Left renal pelvis (tissue), 4 donors: ENCODE measurements around the gene APLF. TPM values are rescaled to one million over a fixed set of nuclear protein-coding genes. Genes with fewer than 3 reads are reported as not detected.
"Not testable (repeated sequence)": the region's sequence is repeated elsewhere in the genome, so short reads cannot be mapped to it uniquely, and the experiment has no call there.

Experiments
- DNase-seq, 4 donors: peaks; one replicate each; pipeline ENCODE4 v3.0.0-alpha.2; 2013; ENCODE audit warnings: low read depth in 4 of 4, low spot score in 3 of 4
- polyA plus RNA-seq, 4 donors: library from polyadenylated mRNA; unstranded; fragments of 120-200 nt; gene quantifications; one replicate each; pipeline ENCODE4 v1.2.1, GENCODE V29; 2013; ENCODE audit not compliant: insufficient read length in 4 of 4

The APLF gene
- polyA plus RNA-seq, 4 donors = 1.9 to 4.9 (median 3.4) TPM

GRCh38 chr2:68526943-68527342, 59.6 kb downstream of the APLF start:
- not testable (repeated sequence) for DNase-seq

GRCh38 chr2:68527343-68528081, 60.1 kb downstream of the APLF start:
- DNase-seq = not testable (repeated sequence)

- not testable (repeated sequence) for DNase-seq
Measured at GRCh38 chr2:68529156-68529555, 61.8 kb downstream of the APLF start.

GRCh38 chr2:68529651-68530050, 62.3 kb downstream of the APLF start:
- not testable (repeated sequence) for DNase-seq

GRCh38 chr2:68536000-68536399, 68.6 kb downstream of the APLF start:
- no peak for DNase-seq

- no peak for DNase-seq
Measured at GRCh38 chr2:68537011-68537410, 69.6 kb downstream of the APLF start.

GRCh38 chr2:68537809-68538208, 70.4 kb downstream of the APLF start:
- no peak for DNase-seq

- no peak for DNase-seq
Measured at GRCh38 chr2:68544811-68545210, 77.4 kb downstream of the APLF start.

- DNase-seq = no peak
Measured at GRCh38 chr2:68548396-68548795, 81.0 kb downstream of the APLF start.

- DNase-seq = no peak
Measured at GRCh38 chr2:68553098-68553497, 85.7 kb downstream of the APLF start.

- not testable (repeated sequence) for DNase-seq
Measured at GRCh38 chr2:68555425-68556206, 88.2 kb downstream of the APLF start.

- no peak for DNase-seq
Measured at GRCh38 chr2:68556381-68556780, 89.0 kb downstream of the APLF start.

- no peak for DNase-seq
Measured at GRCh38 chr2:68558576-68558975, 91.2 kb downstream of the APLF start.

GRCh38 chr2:68559692-68560091, 92.3 kb downstream of the APLF start:
- DNase-seq = no peak

GRCh38 chr2:68560545-68560944, 93.2 kb downstream of the APLF start:
- no peak for DNase-seq

- DNase-seq = no peak
Measured at GRCh38 chr2:68561372-68561771, 94.0 kb downstream of the APLF start.

- no peak for DNase-seq
Measured at GRCh38 chr2:68562934-68563333, 95.5 kb downstream of the APLF start.

- DNase-seq = no peak
Measured at GRCh38 chr2:68564426-68564825, 97.0 kb downstream of the APLF start.

- no peak for DNase-seq
Measured at GRCh38 chr2:68565273-68565672, 97.9 kb downstream of the APLF start.

- DNase-seq = no peak
Measured at GRCh38 chr2:68565858-68566257, 98.5 kb downstream of the APLF start.

GRCh38 chr2:68566362-68566761, 99.0 kb downstream of the APLF start:
- no peak for DNase-seq

- no peak for DNase-seq
Measured at GRCh38 chr2:68568116-68568515, 100.7 kb downstream of the APLF start.
